SK-N-SH treated with all-trans-retinoic acid at 6 μM for 48 hours (cell line): ENCODE results near the gene POMGNT1.

Experiments used
- ARNTL ChIP-seq: fragments of 450-650 bp; formaldehyde crosslinking; IDR thresholded peaks from 2 replicates; pipeline ENCODE4 v1.5.0; 2020; ENCODE audit warnings: low read depth, mild to moderate bottlenecking, moderate library complexity, borderline replicate concordance
- ESRRG ChIP-seq: fragments of 250-450 bp; sonication (Bioruptor Pico); IDR thresholded peaks from 2 replicates; pipeline ENCODE4 v1.6.1; 2021; ENCODE audit warnings: mild to moderate bottlenecking
- ISL1 ChIP-seq: fragments of 250-450 bp; sonication (Bioruptor Pico); IDR thresholded peaks from 2 replicates; pipeline ENCODE4 v2.1.2; 2022; ENCODE audit warnings: mild to moderate bottlenecking, moderate library complexity
- OSR1 ChIP-seq: fragments of 250-450 bp; sonication (Bioruptor Pico); IDR thresholded peaks from 2 replicates; pipeline ENCODE4 v1.8.0; 2022; ENCODE audit warnings: moderate library complexity, mild to moderate bottlenecking, inconsistent platforms
- TOX ChIP-seq: fragments of 250-450 bp; sonication (Bioruptor Pico); IDR thresholded peaks from 2 replicates; pipeline ENCODE4 v1.8.0; 2021; ENCODE audit warnings: mild to moderate bottlenecking, moderate library complexity, borderline replicate concordance
- ZFP3 ChIP-seq: fragments of 250-450 bp; sonication (Bioruptor Pico); IDR thresholded peaks from 2 replicates; pipeline ENCODE4 v1.5.0; 2020; ENCODE audit warnings: mild to moderate bottlenecking, moderate library complexity
- ZNF70 ChIP-seq: fragments of 450-650 bp; formaldehyde crosslinking; IDR thresholded peaks from 2 replicates; pipeline ENCODE4 v1.5.0; 2020; ENCODE audit warnings: mild to moderate bottlenecking, moderate library complexity
- TF ChIP-seq, protein P1 (sequence below): fragments of 250-450 bp; sonication (Bioruptor Pico); IDR thresholded peaks from 2 replicates; pipeline ENCODE4 v1.5.1; 2020; ENCODE audit warnings: low read depth, mild to moderate bottlenecking, moderate library complexity
- TF ChIP-seq, protein P2 (sequence below): fragments of 250-450 bp; sonication (Bioruptor Pico); IDR thresholded peaks from 2 replicates; pipeline ENCODE4 v1.8.0; 2020; ENCODE audit warnings: mild to moderate bottlenecking, moderate library complexity, borderline replicate concordance

DNA sequence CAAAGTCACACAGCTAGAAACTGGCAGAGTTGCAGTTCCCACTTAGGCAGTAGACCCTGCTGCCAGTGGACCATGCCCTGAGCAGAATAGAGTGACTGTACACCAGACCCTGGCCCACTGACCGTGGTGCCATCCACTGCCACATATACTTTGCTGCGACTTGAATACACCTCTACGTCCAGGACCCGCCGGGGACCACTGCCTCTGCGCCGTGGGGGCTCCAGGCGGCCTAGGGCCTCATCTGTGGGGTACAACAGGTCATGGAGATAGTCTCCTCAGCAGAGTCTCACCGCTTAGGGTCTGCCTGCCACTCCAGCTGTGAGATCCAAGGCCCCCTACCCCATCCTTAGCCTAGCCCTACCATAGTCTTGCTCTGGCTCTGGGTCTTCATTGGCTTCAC lies 1.6 kb downstream of the POMGNT1 start:
- TF ChIP-seq TOX (CRISPR knock-in tag) (no peak), ZFP3 (CRISPR knock-in tag) (no peak), ESRRG (CRISPR knock-in tag) (no peak), ARNTL (CRISPR knock-in tag) (no peak), ISL1 (CRISPR knock-in tag) (no peak), ZNF70 (no peak), OSR1 (no peak)
- TF ChIP-seq, protein P1, sequence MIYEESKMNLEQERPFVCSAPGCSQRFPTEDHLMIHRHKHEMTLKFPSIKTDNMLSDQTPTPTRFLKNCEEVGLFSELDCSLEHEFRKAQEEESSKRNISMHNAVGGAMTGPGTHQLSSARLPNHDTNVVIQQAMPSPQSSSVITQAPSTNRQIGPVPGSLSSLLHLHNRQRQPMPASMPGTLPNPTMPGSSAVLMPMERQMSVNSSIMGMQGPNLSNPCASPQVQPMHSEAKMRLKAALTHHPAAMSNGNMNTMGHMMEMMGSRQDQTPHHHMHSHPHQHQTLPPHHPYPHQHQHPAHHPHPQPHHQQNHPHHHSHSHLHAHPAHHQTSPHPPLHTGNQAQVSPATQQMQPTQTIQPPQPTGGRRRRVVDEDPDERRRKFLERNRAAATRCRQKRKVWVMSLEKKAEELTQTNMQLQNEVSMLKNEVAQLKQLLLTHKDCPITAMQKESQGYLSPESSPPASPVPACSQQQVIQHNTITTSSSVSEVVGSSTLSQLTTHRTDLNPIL (CRISPR knock-in tag) = no peak
- TF ChIP-seq, protein P2, sequence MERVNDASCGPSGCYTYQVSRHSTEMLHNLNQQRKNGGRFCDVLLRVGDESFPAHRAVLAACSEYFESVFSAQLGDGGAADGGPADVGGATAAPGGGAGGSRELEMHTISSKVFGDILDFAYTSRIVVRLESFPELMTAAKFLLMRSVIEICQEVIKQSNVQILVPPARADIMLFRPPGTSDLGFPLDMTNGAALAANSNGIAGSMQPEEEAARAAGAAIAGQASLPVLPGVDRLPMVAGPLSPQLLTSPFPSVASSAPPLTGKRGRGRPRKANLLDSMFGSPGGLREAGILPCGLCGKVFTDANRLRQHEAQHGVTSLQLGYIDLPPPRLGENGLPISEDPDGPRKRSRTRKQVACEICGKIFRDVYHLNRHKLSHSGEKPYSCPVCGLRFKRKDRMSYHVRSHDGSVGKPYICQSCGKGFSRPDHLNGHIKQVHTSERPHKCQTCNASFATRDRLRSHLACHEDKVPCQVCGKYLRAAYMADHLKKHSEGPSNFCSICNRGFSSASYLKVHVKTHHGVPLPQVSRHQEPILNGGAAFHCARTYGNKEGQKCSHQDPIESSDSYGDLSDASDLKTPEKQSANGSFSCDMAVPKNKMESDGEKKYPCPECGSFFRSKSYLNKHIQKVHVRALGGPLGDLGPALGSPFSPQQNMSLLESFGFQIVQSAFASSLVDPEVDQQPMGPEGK (CRISPR knock-in tag) = no peak
